B cell (primary cell): Measurements from ENCODE around the gene REM2.

Experiments used
- EZH2 ChIP-seq: IDR thresholded peaks from 2 replicates; pipeline ENCODE4 v1.6.1; 2012; ENCODE audit warnings: borderline replicate concordance, low read depth, mild to moderate bottlenecking, moderate library complexity, low read length; ENCODE audit not compliant: insufficient read depth, poor library complexity, severe bottlenecking
- TF ChIP-seq, protein P1 (sequence below): fragments of 200-600 bp; IDR thresholded peaks from one replicate; pipeline ENCODE4 v1.8.0; 2022; ENCODE audit warnings: antibody characterized with exemption, mild to moderate bottlenecking

DNA sequence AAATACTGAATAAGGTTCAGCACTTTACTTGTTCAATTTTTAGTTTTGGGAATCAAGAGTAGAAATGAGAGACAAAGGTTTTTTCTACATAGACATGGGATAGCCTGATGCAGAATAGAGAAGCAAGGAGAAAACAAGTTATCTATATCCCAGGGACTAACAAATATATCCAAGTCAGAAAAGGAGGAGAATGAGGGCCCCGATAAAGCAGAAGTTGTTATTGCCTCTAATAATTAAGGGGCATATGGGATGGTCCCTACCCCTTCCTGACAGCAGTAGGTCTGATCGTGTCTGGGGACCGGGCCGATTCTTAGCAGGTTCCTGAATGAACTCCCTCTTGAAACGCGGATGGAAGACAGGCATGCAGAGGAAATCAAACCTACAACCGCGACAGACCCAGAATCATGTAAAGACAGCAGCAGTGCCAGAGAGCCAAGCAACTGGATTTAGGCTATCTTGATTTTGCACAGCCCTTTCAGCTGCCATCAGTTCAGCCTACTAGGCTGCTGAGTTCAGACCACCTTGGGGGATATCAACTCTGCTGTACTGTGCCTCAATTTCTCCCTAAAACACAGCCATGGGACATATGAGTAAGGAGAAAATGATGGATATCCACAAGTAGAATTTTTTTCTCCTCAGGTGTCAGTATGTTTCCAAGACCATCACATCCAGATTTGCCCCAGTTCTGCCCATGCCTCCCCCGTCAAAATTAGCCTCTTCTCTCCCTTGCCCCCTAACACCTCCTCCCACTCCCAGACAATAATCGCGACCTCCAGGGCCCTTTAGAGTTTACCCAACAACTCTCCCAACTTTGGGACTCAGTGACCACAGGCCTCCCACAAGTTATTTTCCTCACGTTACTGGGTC is 45.4 kb downstream of the REM2 start:
- TF ChIP-seq, protein P1, sequence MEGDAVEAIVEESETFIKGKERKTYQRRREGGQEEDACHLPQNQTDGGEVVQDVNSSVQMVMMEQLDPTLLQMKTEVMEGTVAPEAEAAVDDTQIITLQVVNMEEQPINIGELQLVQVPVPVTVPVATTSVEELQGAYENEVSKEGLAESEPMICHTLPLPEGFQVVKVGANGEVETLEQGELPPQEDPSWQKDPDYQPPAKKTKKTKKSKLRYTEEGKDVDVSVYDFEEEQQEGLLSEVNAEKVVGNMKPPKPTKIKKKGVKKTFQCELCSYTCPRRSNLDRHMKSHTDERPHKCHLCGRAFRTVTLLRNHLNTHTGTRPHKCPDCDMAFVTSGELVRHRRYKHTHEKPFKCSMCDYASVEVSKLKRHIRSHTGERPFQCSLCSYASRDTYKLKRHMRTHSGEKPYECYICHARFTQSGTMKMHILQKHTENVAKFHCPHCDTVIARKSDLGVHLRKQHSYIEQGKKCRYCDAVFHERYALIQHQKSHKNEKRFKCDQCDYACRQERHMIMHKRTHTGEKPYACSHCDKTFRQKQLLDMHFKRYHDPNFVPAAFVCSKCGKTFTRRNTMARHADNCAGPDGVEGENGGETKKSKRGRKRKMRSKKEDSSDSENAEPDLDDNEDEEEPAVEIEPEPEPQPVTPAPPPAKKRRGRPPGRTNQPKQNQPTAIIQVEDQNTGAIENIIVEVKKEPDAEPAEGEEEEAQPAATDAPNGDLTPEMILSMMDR, result no peak
- TF ChIP-seq EZH2, result no peak
